GM19025 (cell line): ENCODE data around the gene PEA15.

Source experiments
- ATAC-seq: cut with Tn5 transposase; IDR thresholded peaks from one replicate; pipeline ENCODE4 v1.9.1; 2021; ENCODE audit warnings: mild to moderate bottlenecking, low read depth, moderate library complexity; ENCODE audit not compliant: unreplicated experiment

The PEA15 gene

GRCh38 chr1:160205242-160206035 lies at the start of gene PEA15:
Gene PEA15 (plus strand): TSS chr1:160205384. CDS start chr1:160211545, 6,161 bp downstream.
- ATAC-seq: no peak

GRCh38 chr1:160156361-160156760 lies 48.8 kb upstream of the PEA15 start:
- no peak for ATAC-seq

- ATAC-seq: no peak
Measured at GRCh38 chr1:160157174-160157573, 48.0 kb upstream of the PEA15 start.

GRCh38 chr1:160158031-160158430 lies 47.2 kb upstream of the PEA15 start:
- no peak for ATAC-seq

GRCh38 chr1:160158534-160158933 lies 46.6 kb upstream of the PEA15 start:
- ATAC-seq: no peak

- ATAC-seq: no peak
Measured at GRCh38 chr1:160159846-160160245, 45.3 kb upstream of the PEA15 start.

GRCh38 chr1:160161965-160162705 lies 43.0 kb upstream of the PEA15 start:
- ATAC-seq: no peak

GRCh38 chr1:160162931-160163330 lies 42.3 kb upstream of the PEA15 start:
- ATAC-seq: no peak

- ATAC-seq: no peak
Measured at GRCh38 chr1:160163615-160164014, 41.6 kb upstream of the PEA15 start.

GRCh38 chr1:160164121-160164520 lies 41.1 kb upstream of the PEA15 start:
- no peak for ATAC-seq

- no peak for ATAC-seq
Measured at GRCh38 chr1:160166166-160166868, 38.9 kb upstream of the PEA15 start.

- no peak for ATAC-seq
Measured at GRCh38 chr1:160167056-160167455, 38.1 kb upstream of the PEA15 start.

- no peak for ATAC-seq
Measured at GRCh38 chr1:160167580-160167979, 37.6 kb upstream of the PEA15 start.

GRCh38 chr1:160168016-160168415 lies 37.2 kb upstream of the PEA15 start:
- ATAC-seq: no peak

GRCh38 chr1:160168609-160169369 lies 36.4 kb upstream of the PEA15 start:
- ATAC-seq: no peak

- no peak for ATAC-seq
Measured at GRCh38 chr1:160169553-160170399, 35.4 kb upstream of the PEA15 start.

- no peak for ATAC-seq
Measured at GRCh38 chr1:160171354-160171753, 33.8 kb upstream of the PEA15 start.

GRCh38 chr1:160171980-160172379 lies 33.2 kb upstream of the PEA15 start:
- ATAC-seq: no peak

- no peak for ATAC-seq
Measured at GRCh38 chr1:160177231-160177630, 28.0 kb upstream of the PEA15 start.

GRCh38 chr1:160177667-160178066 lies 27.5 kb upstream of the PEA15 start:
- ATAC-seq: no peak
